Endothelial cell of umbilical vein (primary cell): Measurements from ENCODE around the gene DDX25. TPM values are rescaled to one million over a fixed set of nuclear protein-coding genes. Genes with fewer than 3 reads are reported as not detected.

Experiments used
- BruUV-seq: library from RNA; stranded (reverse); fragments of 400-500 nt; replicated peaks from 2 replicates; lab custom pipeline; 2021; lab: Mats Ljungman, UMichigan
- CTCF ChIA-PET: fragments of 300-600, 350-600 bp; sonication (Branson Sonifier 250); formaldehyde crosslinking; loops from one replicate; lab custom pipeline; 2021; ENCODE audit warnings: antibody characterized with exemption, inconsistent platforms; lab: Charles Lee
- POLR2A ChIA-PET: fragments of 300-600, 350-600 bp; sonication (Branson Sonifier 250); formaldehyde crosslinking; loops from one replicate; lab custom pipeline; 2021; ENCODE audit warnings: antibody characterized with exemption, inconsistent platforms; lab: Charles Lee
- DNase-seq: peaks from one replicate; pipeline ENCODE4 v3.0.0-alpha.2; 2011; ENCODE audit warnings: low read depth, low spot score
- FAIRE-seq: peaks from 2 replicates; lab custom pipeline; 2011; peaks lifted over from hg19 to GRCh38; lab: Jason Lieb, UNC
- H2AFZ ChIP-seq: 2 replicates; pipeline ENCODE4 v1.6.0; 2012; ENCODE audit warnings: low read depth, low read length, control low read depth, inconsistent platforms
- H3K27ac ChIP-seq: 2 replicates; pipeline ENCODE4 v1.5.1; 2011; ENCODE audit warnings: low read depth, mild to moderate bottlenecking, control low read depth, low read length, moderate library complexity; ENCODE audit not compliant: insufficient read depth
- H3K27me3 ChIP-seq, 2 experiments: 2 replicates each; pipeline versions ENCODE4 v1.6.0 to v1.6.1; 2011; ENCODE audit warnings: low read length in 2 of 2, mixed read lengths in 1 of 2; ENCODE audit not compliant: control insufficient read depth in 2 of 2, insufficient read depth in 2 of 2
- H3K36me3 ChIP-seq, 2 experiments: 2 replicates in 1 of 2; 3 replicates in 1 of 2; pipeline ENCODE4 v1.5.1; 2011; ENCODE audit warnings: low read length in 2 of 2, mild to moderate bottlenecking in 1 of 2, moderate library complexity in 1 of 2; ENCODE audit not compliant: control insufficient read depth in 2 of 2, insufficient read depth in 2 of 2; ENCODE audit errors: extremely low read depth in 1 of 2
- H3K4me1 ChIP-seq: 3 replicates; pipeline ENCODE4 v1.5.1; 2011; ENCODE audit warnings: mild to moderate bottlenecking, low read length; ENCODE audit not compliant: control insufficient read depth, insufficient read depth; ENCODE audit errors: extremely low read depth
- H3K4me2 ChIP-seq: 2 replicates; pipeline ENCODE4 v1.6.1; 2011; ENCODE audit warnings: low read length, control low read depth, mixed read lengths; ENCODE audit not compliant: insufficient read depth
- H3K4me3 ChIP-seq, 3 experiments: fragments of 200-600 bp in 1 of 3; sonication (generic), shearing (Covaris generic) in 1 of 3; replicated peaks in 1 of 3; 2 replicates each; pipeline ENCODE4 v1.5.1; 2011 to 2016; ENCODE audit warnings: control low read depth in 3 of 3, low read length in 3 of 3, mild to moderate bottlenecking in 2 of 3, inconsistent platforms in 1 of 3, low read depth in 1 of 3, moderate library complexity in 1 of 3; ENCODE audit not compliant: insufficient read depth in 1 of 3
- H3K79me2 ChIP-seq: 2 replicates; pipeline ENCODE4 v1.6.0; 2012; ENCODE audit warnings: low read length, inconsistent platforms; ENCODE audit not compliant: control insufficient read depth, insufficient read depth
- H3K9ac ChIP-seq: replicated peaks from 2 replicates; pipeline ENCODE3; 2011; ENCODE audit warnings: low read length, control low read depth; ENCODE audit not compliant: insufficient read depth; ENCODE audit errors: extremely low read depth
- H3K9me1 ChIP-seq: replicated peaks from 3 replicates; pipeline ENCODE4 v1.6.0; 2011; ENCODE audit warnings: mild to moderate bottlenecking, low read length; ENCODE audit not compliant: control insufficient read depth, insufficient read depth; ENCODE audit errors: extremely low read depth
- H3K9me3 ChIP-seq: replicated peaks from 2 replicates; pipeline ENCODE4 v1.5.1; 2012; ENCODE audit warnings: low read length, inconsistent platforms; ENCODE audit not compliant: control insufficient read depth, insufficient read depth
- H4K20me1 ChIP-seq: replicated peaks from 2 replicates; pipeline ENCODE3; 2011; ENCODE audit warnings: mild to moderate bottlenecking, low read length; ENCODE audit not compliant: control insufficient read depth, insufficient read depth; ENCODE audit errors: extremely low read depth
- EZH2 ChIP-seq: IDR thresholded peaks from 2 replicates; pipeline ENCODE4 v1.6.1; 2012; ENCODE audit warnings: borderline replicate concordance, low read depth, mild to moderate bottlenecking, moderate library complexity, low read length, inconsistent platforms; ENCODE audit not compliant: severe bottlenecking
- FOS ChIP-seq: IDR thresholded peaks from 2 replicates; pipeline ENCODE4 v1.6.1; 2011; ENCODE audit warnings: mild to moderate bottlenecking, low read length, moderate library complexity, borderline replicate concordance; ENCODE audit not compliant: insufficient read depth
- GATA2 ChIP-seq: IDR thresholded peaks from 2 replicates; pipeline ENCODE4 v1.7.0; 2011; ENCODE audit warnings: low read depth, mild to moderate bottlenecking, moderate library complexity, mixed read lengths, low read length; ENCODE audit not compliant: insufficient read length, insufficient read depth
- JUN ChIP-seq: IDR thresholded peaks from 2 replicates; pipeline ENCODE4 v1.6.1; 2011; ENCODE audit warnings: borderline replicate concordance, low read depth; ENCODE audit not compliant: insufficient read length, insufficient read depth
- MYC ChIP-seq: IDR thresholded peaks from one replicate; pipeline ENCODE4 v1.6.1; 2011; ENCODE audit warnings: mild to moderate bottlenecking, low read depth, low read length
- POLR2A ChIP-seq: IDR thresholded peaks from 2 replicates; pipeline ENCODE4 v1.6.1; 2012; ENCODE audit warnings: low read depth, mild to moderate bottlenecking, control low read depth, low read length
- POLR2AphosphoS5 ChIP-seq: IDR thresholded peaks from 2 replicates; pipeline ENCODE4 v1.6.1; 2012; ENCODE audit warnings: low read depth, mild to moderate bottlenecking, control low read depth, low read length, moderate library complexity; ENCODE audit not compliant: insufficient read depth
- dilution Hi-C: fragments of 300-500 bp; cut with MboI; formaldehyde crosslinking; loops from one replicate; pipeline ENCODE4 v1.15.0; 2019; ENCODE audit warnings: low sequenced_read_pairs; ENCODE audit not compliant: extremely low pct_ligation_motif_present
- intact Hi-C: fragments of 100-400 bp; cut with micrococcal nuclease; formaldehyde crosslinking; loops from one replicate; pipeline ENCODE4 v1.10.0; 2022
- polyA plus RNA-seq, 4 experiments: library from polyadenylated mRNA; depleted of rRNA in 3 of 4; stranded (reverse) in 3 of 4; unstranded in 1 of 4; fragments of >200 nt; gene quantifications; 2 replicates each; pipeline versions ENCODE4 v1.2.1 to v1.2.3, GENCODE V29; 2011 to 2012; ENCODE audit warnings: missing spikeins in 1 of 4
- total RNA-seq: library from RNA; stranded (reverse); gene quantifications from 2 replicates; pipeline ENCODE4 v1.2.3, GENCODE V29; 2021
- TF ChIP-seq, protein P1 (sequence below): IDR thresholded peaks from 2 replicates; pipeline ENCODE4 v1.6.1; 2011; ENCODE audit not compliant: insufficient read depth, insufficient read length
- TF ChIP-seq, protein P2 (sequence below), 2 donors: IDR thresholded peaks; 1 replicate in 1 of 2; 2 replicates in 1 of 2; pipeline ENCODE4 v1.5.1; 2011; ENCODE audit warnings: low read length in 2 of 2, mild to moderate bottlenecking in 2 of 2, moderate library complexity in 2 of 2, control low read depth in 1 of 2, inconsistent platforms in 1 of 2, low read depth in 1 of 2; ENCODE audit not compliant: insufficient read depth in 1 of 2; ENCODE audit errors: extremely low read depth in 1 of 2

Gene DDX25
- total and polyA plus RNA-seq, 2 donors (not counting 3 experiments of a cell fraction or from before 2014, with no cell fraction given), result not detected

DNA sequence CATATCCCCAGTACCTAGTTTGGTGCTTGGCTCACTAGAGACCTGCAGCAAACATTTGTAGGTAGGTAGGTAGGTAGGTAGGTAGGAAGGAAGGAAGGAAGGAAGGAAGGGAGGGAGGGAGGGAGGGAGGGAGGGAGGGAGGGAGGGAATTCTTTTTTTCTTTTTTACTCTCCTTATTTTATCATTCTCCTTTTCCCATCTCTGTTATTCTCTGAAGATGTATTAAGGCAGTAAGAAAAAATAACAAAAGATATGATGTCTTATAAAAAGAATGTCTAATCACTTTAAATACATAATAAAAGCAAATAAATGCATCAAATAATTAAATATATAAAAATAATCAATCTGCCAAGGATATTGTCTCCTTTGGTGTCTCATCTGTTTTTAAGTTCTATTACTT, 70.0 kb downstream of the DDX25 start:
- no peak overlapping the region for H3K27ac ChIP-seq
- H3K27me3 ChIP-seq, result no peaks in the 10 kb centered on the region
- no peaks in the 10 kb centered on the region for H3K4me1 ChIP-seq
- CTCF ChIA-PET, result no interaction called here
- H3K79me2 ChIP-seq, result no peaks in the 10 kb centered on the region
- H3K4me3 ChIP-seq, result no peak overlapping the region
- no peak for TF ChIP-seq POLR2AphosphoS5
- no peak for TF ChIP-seq JUN
- TF ChIP-seq, protein P1, sequence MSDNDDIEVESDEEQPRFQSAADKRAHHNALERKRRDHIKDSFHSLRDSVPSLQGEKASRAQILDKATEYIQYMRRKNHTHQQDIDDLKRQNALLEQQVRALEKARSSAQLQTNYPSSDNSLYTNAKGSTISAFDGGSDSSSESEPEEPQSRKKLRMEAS, result no peak
- no peak for TF ChIP-seq FOS
- no peak for TF ChIP-seq GATA2
- TF ChIP-seq EZH2, result no peak
- no peak for TF ChIP-seq MYC
- TF ChIP-seq, protein P2, sequence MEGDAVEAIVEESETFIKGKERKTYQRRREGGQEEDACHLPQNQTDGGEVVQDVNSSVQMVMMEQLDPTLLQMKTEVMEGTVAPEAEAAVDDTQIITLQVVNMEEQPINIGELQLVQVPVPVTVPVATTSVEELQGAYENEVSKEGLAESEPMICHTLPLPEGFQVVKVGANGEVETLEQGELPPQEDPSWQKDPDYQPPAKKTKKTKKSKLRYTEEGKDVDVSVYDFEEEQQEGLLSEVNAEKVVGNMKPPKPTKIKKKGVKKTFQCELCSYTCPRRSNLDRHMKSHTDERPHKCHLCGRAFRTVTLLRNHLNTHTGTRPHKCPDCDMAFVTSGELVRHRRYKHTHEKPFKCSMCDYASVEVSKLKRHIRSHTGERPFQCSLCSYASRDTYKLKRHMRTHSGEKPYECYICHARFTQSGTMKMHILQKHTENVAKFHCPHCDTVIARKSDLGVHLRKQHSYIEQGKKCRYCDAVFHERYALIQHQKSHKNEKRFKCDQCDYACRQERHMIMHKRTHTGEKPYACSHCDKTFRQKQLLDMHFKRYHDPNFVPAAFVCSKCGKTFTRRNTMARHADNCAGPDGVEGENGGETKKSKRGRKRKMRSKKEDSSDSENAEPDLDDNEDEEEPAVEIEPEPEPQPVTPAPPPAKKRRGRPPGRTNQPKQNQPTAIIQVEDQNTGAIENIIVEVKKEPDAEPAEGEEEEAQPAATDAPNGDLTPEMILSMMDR (IDR thresholded peaks at IDR 0.05; ENCODE audit: extremely low read depth in 1 of 2, insufficient read depth in 1 of 2, low read depth in 1 of 2, low read length in 2 of 2), result no peak
- no peak for TF ChIP-seq POLR2A
- intact Hi-C loops (no loop called here), dilution Hi-C loops (no loop called here)
- DNase-seq (no peak), FAIRE-seq (no peak)
- no peaks in the 10 kb centered on the region for H4K20me1 ChIP-seq
- BruUV-seq, result no TSS peak
- H3K4me2 ChIP-seq, result no peak overlapping the region
- no peak overlapping the region for H3K9ac ChIP-seq
- H2AFZ ChIP-seq, result no peak overlapping the region
- no peaks in the 10 kb centered on the region for H3K9me3 ChIP-seq
- POLR2A ChIA-PET, result no interaction called here
- H3K9me1 ChIP-seq, result no peaks in the 10 kb centered on the region
- no peaks in the 10 kb centered on the region for H3K36me3 ChIP-seq
